K562 (cell line): ENCODE measurements around the gene SLC11A1. TPM values are rescaled to one million over a fixed set of nuclear protein-coding genes. Genes with fewer than 3 reads are reported as not detected.
A peak's percentile ranks its signal among the peaks of the same experiment; 100 is the strongest.

ENCODE experiments used
- ATAC-seq: fragments of 200-7000 bp; cut with Tn5 transposase; 3 replicates; pipeline ENCODE4 v1.9.1; 2020; ENCODE audit warnings: moderate library complexity
- BruUV-seq: library from RNA; stranded (reverse); fragments of 400-500 nt; replicated peaks from 2 replicates; lab custom pipeline; 2021; lab: Mats Ljungman, UMichigan
- CTCF ChIA-PET: fragments of 300-600 bp; formaldehyde crosslinking; extraction: SDS; loops from one replicate; lab custom pipeline; 2021; ENCODE audit warnings: low intra/inter-chr PET ratio; lab: Yijun Ruan, JAX
- POLR2A ChIA-PET: fragments of 300-600, 350-650 bp; sonication (Branson Sonifier 250); formaldehyde crosslinking; extraction: SDS; loops from one replicate; lab custom pipeline; 2021; ENCODE audit warnings: antibody characterized with exemption, inconsistent platforms; lab: Yijun Ruan, JAX
- DNase-seq, 4 experiments: peaks; one replicate each; pipeline versions ENCODE4 v3.0.0 to v3.0.0-alpha.2; 2011 to 2018; ENCODE audit warnings: low spot score in 3 of 4, mixed read lengths in 3 of 4; ENCODE audit errors: extremely low read depth in 1 of 4
- FAIRE-seq: peaks from 2 replicates; lab custom pipeline; 2011; peaks lifted over from hg19 to GRCh38; lab: Jason Lieb, UNC
- H2AFZ ChIP-seq: 2 replicates; pipeline ENCODE4 v1.6.0; 2011; ENCODE audit warnings: low read depth, low read length, control low read depth, inconsistent platforms
- H3K27ac ChIP-seq: fragments of 200-600 bp; 3 replicates; pipeline ENCODE4 v1.8.0; 2011; ENCODE audit warnings: low read depth, mild to moderate bottlenecking, control low read depth, inconsistent platforms, low read length, moderate library complexity, mixed read lengths; ENCODE audit errors: extremely low read depth
- H3K27me3 ChIP-seq, 2 experiments: fragments of 300-600 bp in 1 of 2; 2 replicates in 1 of 2; 3 replicates in 1 of 2; pipeline versions ENCODE4 v1.6.0 to v1.8.0; 2011; ENCODE audit warnings: inconsistent platforms in 2 of 2, low read length in 2 of 2, mild to moderate bottlenecking in 1 of 2, mixed read lengths in 1 of 2, moderate library complexity in 1 of 2; ENCODE audit not compliant: control insufficient read depth in 2 of 2, insufficient read depth in 2 of 2
- H3K36me3 ChIP-seq: fragments of 300-600 bp; 3 replicates; pipeline ENCODE4 v1.8.0; 2011; ENCODE audit warnings: mild to moderate bottlenecking, low read length, inconsistent platforms; ENCODE audit not compliant: control insufficient read depth, insufficient read depth
- H3K4me1 ChIP-seq, 2 experiments: fragments of 200-600 bp in 1 of 2; replicated peaks in 1 of 2; 2 replicates in 1 of 2; 3 replicates in 1 of 2; pipeline versions ENCODE4 v1.5.1 to v1.8.0; 2011; ENCODE audit warnings: inconsistent platforms in 2 of 2, low read length in 2 of 2, mild to moderate bottlenecking in 1 of 2, mixed read lengths in 1 of 2, moderate library complexity in 1 of 2; ENCODE audit not compliant: control insufficient read depth in 2 of 2, insufficient read depth in 2 of 2
- H3K4me2 ChIP-seq: 2 replicates; pipeline ENCODE4 v1.6.1; 2011; ENCODE audit warnings: low read length, control low read depth, inconsistent platforms, mixed read lengths; ENCODE audit not compliant: insufficient read depth
- H3K4me3 ChIP-seq: fragments of 200-600 bp; sonication (generic), shearing (Covaris generic); 2 replicates; pipeline ENCODE4 v1.5.1; 2016; ENCODE audit warnings: control low read depth, inconsistent platforms
- H3K79me2 ChIP-seq: fragments of 200-600 bp; 3 replicates; pipeline ENCODE4 v1.8.0; 2011; ENCODE audit warnings: low read length, inconsistent platforms; ENCODE audit not compliant: control insufficient read depth, insufficient read depth
- H3K9ac ChIP-seq, 2 experiments: 2 replicates each; pipeline versions ENCODE4 v1.6.0 to v1.6.1; 2011; ENCODE audit warnings: low read depth in 2 of 2, low read length in 2 of 2, control low read depth in 1 of 2, inconsistent platforms in 1 of 2, mild to moderate bottlenecking in 1 of 2, mixed read lengths in 1 of 2; ENCODE audit not compliant: insufficient read depth in 1 of 2
- H3K9me1 ChIP-seq: one replicate; pipeline ENCODE4 v1.6.0; 2011; ENCODE audit warnings: inconsistent platforms, mild to moderate bottlenecking, low read length, moderate library complexity; ENCODE audit not compliant: control insufficient read depth, insufficient read depth
- H3K9me3 ChIP-seq: replicated peaks from 2 replicates; pipeline ENCODE4 v1.5.1; 2011; ENCODE audit warnings: low read depth, low read length, inconsistent platforms; ENCODE audit not compliant: control insufficient read depth, insufficient read depth
- H4K20me1 ChIP-seq: replicated peaks from 2 replicates; pipeline ENCODE4 v1.6.1; 2011; ENCODE audit warnings: low read length, inconsistent platforms, mixed read lengths; ENCODE audit not compliant: control insufficient read depth, insufficient read depth
- CAMTA2 ChIP-seq: fragments of 250-450 bp; sonication (Bioruptor Pico); conservative IDR thresholded peaks from 2 replicates; pipeline ENCODE4 v1.5.1; 2022
- MYNN ChIP-seq, 2 experiments: sonication (generic); formaldehyde crosslinking in 1 of 2; IDR thresholded peaks; 2 replicates each; pipeline versions ENCODE4 v1.5.0 to v1.6.1; 2016 to 2020; ENCODE audit warnings: antibody characterized with exemption in 1 of 2, missing genetic modification reagents in 1 of 2
- POLR2G ChIP-seq: fragments of 200-400 bp; formaldehyde crosslinking; IDR thresholded peaks from 2 replicates; pipeline ENCODE4 v1.6.1; 2017; ENCODE audit warnings: low read depth, mild to moderate bottlenecking, antibody characterized with exemption, low read length, moderate library complexity
- SMARCA5 ChIP-seq: fragments of 450-650 bp; IDR thresholded peaks from 2 replicates; pipeline ENCODE4 v1.6.1; 2016
- STAT5B ChIP-seq: fragments of 250-450 bp; sonication (Bioruptor Pico); IDR thresholded peaks from 2 replicates; pipeline ENCODE4 v1.8.0; 2021; ENCODE audit warnings: mild to moderate bottlenecking, inconsistent platforms
- TAF15 ChIP-seq: fragments of 200-400 bp; formaldehyde crosslinking; IDR thresholded peaks from 2 replicates; pipeline ENCODE4 v1.6.1; 2017; ENCODE audit warnings: mild to moderate bottlenecking, low read depth, low read length, moderate library complexity
- THRAP3 ChIP-seq: fragments of 450-650 bp; IDR thresholded peaks from 2 replicates; pipeline ENCODE4 v1.6.1; 2016; ENCODE audit warnings: mild to moderate bottlenecking, inconsistent platforms, borderline replicate concordance
- ZNF232 ChIP-seq: sonication (generic); formaldehyde crosslinking; IDR thresholded peaks from 2 replicates; pipeline ENCODE4 v1.8.0; 2022; ENCODE audit warnings: mild to moderate bottlenecking, missing genetic modification reagents
- WGBS: fragments of 100-300 bp; shearing (Covaris generic); methylation state at CpG from one replicate; pipeline ENCODE4 v1.1.6; 2016; ENCODE audit warnings: low coverage, mixed read lengths; ENCODE audit not compliant: insufficient coverage; ENCODE audit errors: missing lambda C conversion rate; 5-methylcytosine and 5-hydroxymethylcytosine counted together
- in situ Hi-C: fragments of 300-500 bp; cut with MboI; formaldehyde crosslinking; loops from 4 replicates; pipeline ENCODE4 v1.15.0; 2018; ENCODE audit warnings: inconsistent platforms, mixed read lengths
- intact Hi-C: fragments of 100-400 bp; cut with micrococcal nuclease; formaldehyde crosslinking; loops from 2 replicates; pipeline ENCODE4 v1.14.2; 2022
- polyA plus RNA-seq, 8 experiments: library from polyadenylated mRNA; depleted of rRNA in 4 of 8; stranded (reverse) in 5 of 8; unstranded in 3 of 8; fragments of >200 nt; fragmentation: Nextera tagmentation in 2 of 8; fragmentation: Illumina TruSeq in 1 of 8; extraction: Ambion mirVana in 2 of 8; extraction: Trizol in 1 of 8; gene quantifications; 2 replicates each; pipeline versions ENCODE4 v1.2.1 to v1.2.3, GENCODE V29; 2011 to 2014; ENCODE audit warnings: inconsistent platforms in 1 of 8, missing spikeins in 1 of 8
- total RNA-seq, 7 experiments: library from RNA; depleted of rRNA in 6 of 7; stranded (reverse); fragments of >200 nt in 6 of 7; fragmentation: Illumina TruSeq in 2 of 7; extraction: Trizol in 2 of 7; gene quantifications; 2 replicates each; pipeline versions ENCODE4 v1.2.1 to v1.2.3, GENCODE V29; 2011 to 2021; ENCODE audit warnings: low replicate concordance in 1 of 7
- TF ChIP-seq, protein P1 (sequence below): fragments of 450-650 bp; formaldehyde crosslinking; IDR thresholded peaks from 2 replicates; pipeline ENCODE4 v1.4.0; 2020; ENCODE audit warnings: mild to moderate bottlenecking
- TF ChIP-seq, protein P2 (sequence below): fragments of 450-650 bp; IDR thresholded peaks from 2 replicates; pipeline ENCODE4 v1.7.1; 2018; ENCODE audit warnings: mild to moderate bottlenecking, low read depth; ENCODE audit not compliant: partially characterized antibody
- TF ChIP-seq, protein P3 (sequence below): fragments of 200-800 bp; sonication (Bioruptor generic); IDR thresholded peaks from 2 replicates; pipeline ENCODE4 v1.6.1; 2016; ENCODE audit warnings: missing genetic modification characterization, missing compliant biosample characterization

The SLC11A1 gene
- total and polyA plus RNA-seq, 9 of the 15 experiments (the other 6 are each of a cell fraction or from before 2014, with no cell fraction given): 0.35 to 1.6 (median 0.65) TPM

GRCh38 chr2:218397463-218397819 is 15.4 kb downstream of the SLC11A1 start (continued):
- TF ChIP-seq TAF15: no peak

- BruUV-seq: no TSS peak
- H3K4me1 ChIP-seq: peaks cover 22 to 83% of the 10 kb centered on the region in 2 experiments
- H2AFZ ChIP-seq: 0 out of 2 replicates have a peak overlapping the region, but pooled peaks have one; percentile 47
- TF ChIP-seq, protein P1, sequence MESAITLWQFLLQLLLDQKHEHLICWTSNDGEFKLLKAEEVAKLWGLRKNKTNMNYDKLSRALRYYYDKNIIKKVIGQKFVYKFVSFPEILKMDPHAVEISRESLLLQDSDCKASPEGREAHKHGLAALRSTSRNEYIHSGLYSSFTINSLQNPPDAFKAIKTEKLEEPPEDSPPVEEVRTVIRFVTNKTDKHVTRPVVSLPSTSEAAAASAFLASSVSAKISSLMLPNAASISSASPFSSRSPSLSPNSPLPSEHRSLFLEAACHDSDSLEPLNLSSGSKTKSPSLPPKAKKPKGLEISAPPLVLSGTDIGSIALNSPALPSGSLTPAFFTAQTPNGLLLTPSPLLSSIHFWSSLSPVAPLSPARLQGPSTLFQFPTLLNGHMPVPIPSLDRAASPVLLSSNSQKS (CRISPR knock-in tag): no peak
- no peak for TF ChIP-seq STAT5B (CRISPR knock-in tag)
- TF ChIP-seq, protein P2, sequence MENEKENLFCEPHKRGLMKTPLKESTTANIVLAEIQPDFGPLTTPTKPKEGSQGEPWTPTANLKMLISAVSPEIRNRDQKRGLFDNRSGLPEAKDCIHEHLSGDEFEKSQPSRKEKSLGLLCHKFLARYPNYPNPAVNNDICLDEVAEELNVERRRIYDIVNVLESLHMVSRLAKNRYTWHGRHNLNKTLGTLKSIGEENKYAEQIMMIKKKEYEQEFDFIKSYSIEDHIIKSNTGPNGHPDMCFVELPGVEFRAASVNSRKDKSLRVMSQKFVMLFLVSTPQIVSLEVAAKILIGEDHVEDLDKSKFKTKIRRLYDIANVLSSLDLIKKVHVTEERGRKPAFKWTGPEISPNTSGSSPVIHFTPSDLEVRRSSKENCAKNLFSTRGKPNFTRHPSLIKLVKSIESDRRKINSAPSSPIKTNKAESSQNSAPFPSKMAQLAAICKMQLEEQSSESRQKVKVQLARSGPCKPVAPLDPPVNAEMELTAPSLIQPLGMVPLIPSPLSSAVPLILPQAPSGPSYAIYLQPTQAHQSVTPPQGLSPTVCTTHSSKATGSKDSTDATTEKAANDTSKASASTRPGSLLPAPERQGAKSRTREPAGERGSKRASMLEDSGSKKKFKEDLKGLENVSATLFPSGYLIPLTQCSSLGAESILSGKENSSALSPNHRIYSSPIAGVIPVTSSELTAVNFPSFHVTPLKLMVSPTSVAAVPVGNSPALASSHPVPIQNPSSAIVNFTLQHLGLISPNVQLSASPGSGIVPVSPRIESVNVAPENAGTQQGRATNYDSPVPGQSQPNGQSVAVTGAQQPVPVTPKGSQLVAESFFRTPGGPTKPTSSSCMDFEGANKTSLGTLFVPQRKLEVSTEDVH: peak; percentile 25
- peak; percentile 90 for TF ChIP-seq SMARCA5
- TF ChIP-seq POLR2G: peak; percentile 90
- TF ChIP-seq, protein P3, sequence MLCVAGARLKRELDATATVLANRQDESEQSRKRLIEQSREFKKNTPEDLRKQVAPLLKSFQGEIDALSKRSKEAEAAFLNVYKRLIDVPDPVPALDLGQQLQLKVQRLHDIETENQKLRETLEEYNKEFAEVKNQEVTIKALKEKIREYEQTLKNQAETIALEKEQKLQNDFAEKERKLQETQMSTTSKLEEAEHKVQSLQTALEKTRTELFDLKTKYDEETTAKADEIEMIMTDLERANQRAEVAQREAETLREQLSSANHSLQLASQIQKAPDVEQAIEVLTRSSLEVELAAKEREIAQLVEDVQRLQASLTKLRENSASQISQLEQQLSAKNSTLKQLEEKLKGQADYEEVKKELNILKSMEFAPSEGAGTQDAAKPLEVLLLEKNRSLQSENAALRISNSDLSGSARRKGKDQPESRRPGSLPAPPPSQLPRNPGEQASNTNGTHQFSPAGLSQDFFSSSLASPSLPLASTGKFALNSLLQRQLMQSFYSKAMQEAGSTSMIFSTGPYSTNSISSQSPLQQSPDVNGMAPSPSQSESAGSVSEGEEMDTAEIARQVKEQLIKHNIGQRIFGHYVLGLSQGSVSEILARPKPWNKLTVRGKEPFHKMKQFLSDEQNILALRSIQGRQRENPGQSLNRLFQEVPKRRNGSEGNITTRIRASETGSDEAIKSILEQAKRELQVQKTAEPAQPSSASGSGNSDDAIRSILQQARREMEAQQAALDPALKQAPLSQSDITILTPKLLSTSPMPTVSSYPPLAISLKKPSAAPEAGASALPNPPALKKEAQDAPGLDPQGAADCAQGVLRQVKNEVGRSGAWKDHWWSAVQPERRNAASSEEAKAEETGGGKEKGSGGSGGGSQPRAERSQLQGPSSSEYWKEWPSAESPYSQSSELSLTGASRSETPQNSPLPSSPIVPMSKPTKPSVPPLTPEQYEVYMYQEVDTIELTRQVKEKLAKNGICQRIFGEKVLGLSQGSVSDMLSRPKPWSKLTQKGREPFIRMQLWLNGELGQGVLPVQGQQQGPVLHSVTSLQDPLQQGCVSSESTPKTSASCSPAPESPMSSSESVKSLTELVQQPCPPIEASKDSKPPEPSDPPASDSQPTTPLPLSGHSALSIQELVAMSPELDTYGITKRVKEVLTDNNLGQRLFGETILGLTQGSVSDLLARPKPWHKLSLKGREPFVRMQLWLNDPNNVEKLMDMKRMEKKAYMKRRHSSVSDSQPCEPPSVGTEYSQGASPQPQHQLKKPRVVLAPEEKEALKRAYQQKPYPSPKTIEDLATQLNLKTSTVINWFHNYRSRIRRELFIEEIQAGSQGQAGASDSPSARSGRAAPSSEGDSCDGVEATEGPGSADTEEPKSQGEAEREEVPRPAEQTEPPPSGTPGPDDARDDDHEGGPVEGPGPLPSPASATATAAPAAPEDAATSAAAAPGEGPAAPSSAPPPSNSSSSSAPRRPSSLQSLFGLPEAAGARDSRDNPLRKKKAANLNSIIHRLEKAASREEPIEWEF: no peak
- no peak for TF ChIP-seq CAMTA2 (CRISPR knock-in tag)
- no peak for TF ChIP-seq THRAP3
- no peak for TF ChIP-seq ZNF232 (CRISPR knock-in tag)
- TF ChIP-seq MYNN (IDR thresholded peaks at IDR 0.05): 0 out of 2 replicates have a peak, but pooled peaks have one; percentile 45
- no peak for TF ChIP-seq MYNN (CRISPR knock-in tag; IDR thresholded peaks at IDR 0.05)
These were observed 15.9 kb downstream of the SLC11A1 start for GRCh38 chr2:218397820-218398436.

More at GRCh38 chr2:218397820-218398436, 15.9 kb downstream of the SLC11A1 start:
- POLR2A ChIA-PET: interaction anchor here (0.7 to 0.8 kb wide), 2 partner anchors 68 to 110 kb away, joined by 3 read pairs; no protein-coding TSS in a partner anchor
- H3K36me3 ChIP-seq: peaks cover 20% of the 10 kb centered on the region; the same call in 1 of the 3 replicates
- ATAC-seq (peak; percentile 52), FAIRE-seq (peak; percentile 91), DNase-seq (peak; percentile 66 to 93 (median 74))
- CTCF ChIA-PET: no interaction called here
- no peaks in the 10 kb centered on the region for H3K9me3 ChIP-seq
- H3K9me1 ChIP-seq: no peaks in the 10 kb centered on the region
- peak overlapping the region; percentile 98 to 100 for H3K9ac ChIP-seq
- peak overlapping the region; percentile 80 for H3K4me2 ChIP-seq
- 0% methylated on average over 16 of the region's 35 CpGs for WGBS
- intact Hi-C loops: loop anchor here (1.0 to 5.0 kb wide), 6 partner anchors 8 to 211 kb away; partner anchors contain the start of genes CNOT9, TMBIM1 and USP37
- H3K27ac ChIP-seq: peak overlapping the region; percentile 99
- in situ Hi-C loops: loop anchor here (5.0 kb wide), 1 partner anchor 111 kb away; no protein-coding TSS in a partner anchor
- peaks cover 76% of the 10 kb centered on the region for H3K79me2 ChIP-seq
- H3K27me3 ChIP-seq: no peaks in the 10 kb centered on the region
- peak overlapping the region; percentile 57 for H3K4me3 ChIP-seq
- H4K20me1 ChIP-seq: no peaks in the 10 kb centered on the region
